Measurements from ENCODE around the gene SBK1.

GRCh38 chr16:28273511-28273910, 18.8 kb upstream of the SBK1 start:
- TF ChIP-seq EP300 (IDR thresholded peaks at IDR 0.05) (no peak), CTCF (IDR thresholded peaks at IDR 0.05) (no peak)

Measured in upper lobe of left lung (tissue), 4 donors.